HCT116 (cell line): ENCODE data around the gene MCTP2. TPM values are rescaled to one million over a fixed set of nuclear protein-coding genes. Genes with fewer than 3 reads are reported as not detected.

Experiments used
- ATAC-seq: fragments of 200-7000 bp; cut with Tn5 transposase; 2 replicates; pipeline ENCODE4 v1.9.1; 2020; ENCODE audit warnings: mild to moderate bottlenecking, moderate library complexity
- BruUV-seq: library from RNA; stranded (reverse); fragments of 400-500 nt; replicated peaks from 2 replicates; lab custom pipeline; 2021; lab: Mats Ljungman, UMichigan
- CTCF ChIA-PET: fragments of 300-600 bp; sonication (Branson Sonifier 250); formaldehyde crosslinking; loops from one replicate; lab custom pipeline; 2021; ENCODE audit warnings: antibody characterized with exemption; lab: Charles Lee
- POLR2A ChIA-PET: fragments of 300-600, 350-600 bp; sonication (Branson Sonifier 250); formaldehyde crosslinking; loops from one replicate; lab custom pipeline; 2021; ENCODE audit warnings: antibody characterized with exemption; lab: Charles Lee
- RAD21 ChIA-PET, 2 experiments: fragments of 300-600 bp; sonication (Branson Sonifier 250); formaldehyde crosslinking; loops; one replicate each; lab custom pipeline; 2023; ENCODE audit warnings: low total read pairs in 2 of 2; ENCODE audit not compliant: uncharacterized antibody in 2 of 2, unreplicated experiment in 2 of 2, low non-redundant PET in 1 of 2; lab: Charles Lee
- DNase-seq: peaks from one replicate; pipeline ENCODE4 v3.0.0-alpha.2; 2010; ENCODE audit warnings: low read depth, low spot score
- H2AFZ ChIP-seq: fragments of 200-600 bp; shearing (Covaris generic), sonication (generic); 2 replicates; pipeline ENCODE4 v1.6.1; 2017; ENCODE audit warnings: low read depth, mixed run types, mixed read lengths, antibody characterized with exemption, low read length; ENCODE audit not compliant: poor library complexity, severe bottlenecking
- H3K27ac ChIP-seq: 2 replicates; pipeline ENCODE4 v1.5.1; 2012; ENCODE audit warnings: low read depth, low read length
- H3K27me3 ChIP-seq: fragments of 200-600 bp; sonication (generic); 2 replicates; pipeline ENCODE4 v1.6.1; 2016; ENCODE audit warnings: mixed run types, low read length, mixed read lengths; ENCODE audit not compliant: insufficient read depth
- H3K36me3 ChIP-seq, 2 experiments: fragments of 200-500 bp in 1 of 2; fragments of 200-600 bp in 1 of 2; sonication (Bioruptor generic) in 1 of 2; sonication (generic) in 1 of 2; 2 replicates each; pipeline versions ENCODE4 v1.5.1 to v1.6.1; 2014 to 2016; ENCODE audit warnings: low read length in 2 of 2, inconsistent platforms in 1 of 2, mixed read lengths in 1 of 2, mixed run types in 1 of 2; ENCODE audit not compliant: insufficient read depth in 2 of 2, control insufficient read depth in 1 of 2
- H3K4me1 ChIP-seq, 2 experiments: fragments of 200-600 bp in 1 of 2; sonication (generic) in 1 of 2; 2 replicates each; pipeline versions ENCODE4 v1.5.1 to v1.6.1; 2012 to 2017; ENCODE audit warnings: low read length in 2 of 2, inconsistent platforms in 1 of 2, mild to moderate bottlenecking in 1 of 2, mixed read lengths in 1 of 2, mixed run types in 1 of 2, moderate library complexity in 1 of 2; ENCODE audit not compliant: insufficient read depth in 2 of 2, control insufficient read depth in 1 of 2
- H3K4me2 ChIP-seq: fragments of 200-600 bp; sonication (generic); 2 replicates; pipeline ENCODE4 v1.6.1; 2017; ENCODE audit warnings: mixed run types, low read length, mixed read lengths
- H3K4me3 ChIP-seq, 2 experiments: fragments of 200-600 bp in 1 of 2; sonication (generic) in 1 of 2; replicated peaks in 1 of 2; 2 replicates each; pipeline ENCODE4 v1.5.1; 2011 to 2016; ENCODE audit warnings: low read length in 2 of 2, control low read depth in 1 of 2, low read depth in 1 of 2, mild to moderate bottlenecking in 1 of 2, mixed read lengths in 1 of 2, mixed run types in 1 of 2
- H3K79me2 ChIP-seq: fragments of 200-600 bp; sonication (generic); 2 replicates; pipeline ENCODE4 v1.6.1; 2017; ENCODE audit warnings: mild to moderate bottlenecking, mixed run types, low read length, moderate library complexity, mixed read lengths; ENCODE audit not compliant: insufficient read depth
- H3K9ac ChIP-seq: fragments of 200-600 bp; sonication (generic); 2 replicates; pipeline ENCODE4 v1.6.1; 2016; ENCODE audit warnings: low read length, mixed read lengths
- H3K9me2 ChIP-seq: fragments of 200-600 bp; sonication (generic), shearing (Covaris generic); 2 replicates; pipeline ENCODE4 v1.6.1; 2017; ENCODE audit warnings: mixed run types, mild to moderate bottlenecking, moderate library complexity; ENCODE audit not compliant: insufficient read depth
- H3K9me3 ChIP-seq, 2 experiments: fragments of 200-500 bp in 1 of 2; fragments of 200-600 bp in 1 of 2; sonication (Bioruptor generic) in 1 of 2; sonication (generic) in 1 of 2; 2 replicates each; pipeline ENCODE4 v1.6.1; 2014 to 2017; ENCODE audit warnings: low read length in 2 of 2, mixed read lengths in 2 of 2, inconsistent platforms in 1 of 2, low read depth in 1 of 2, mild to moderate bottlenecking in 1 of 2, mixed run types in 1 of 2, moderate library complexity in 1 of 2; ENCODE audit not compliant: control insufficient read depth in 1 of 2, insufficient read depth in 1 of 2
- H4K20me1 ChIP-seq: fragments of 200-600 bp; sonication (generic), shearing (Covaris generic); 2 replicates; pipeline ENCODE4 v1.6.1; 2017; ENCODE audit warnings: mixed run types, mild to moderate bottlenecking, moderate library complexity; ENCODE audit not compliant: insufficient read depth
- CBX3 ChIP-seq: IDR thresholded peaks from 2 replicates; pipeline ENCODE4 v1.6.1; 2012; ENCODE audit warnings: low read depth
- CEBPB ChIP-seq: IDR thresholded peaks from 2 replicates; pipeline ENCODE4 v1.6.1; 2012; ENCODE audit warnings: low read depth
- EZH2 ChIP-seq: fragments of 200-600 bp; sonication (generic); IDR thresholded peaks from 2 replicates; pipeline ENCODE4 v1.6.1; 2017; ENCODE audit warnings: antibody characterized with exemption, mixed run types
- EZH2phosphoT487 ChIP-seq: fragments of 200-600 bp; IDR thresholded peaks from 2 replicates; pipeline ENCODE4 v1.6.1; 2018; ENCODE audit warnings: antibody characterized with exemption, borderline replicate concordance
- JUND ChIP-seq: IDR thresholded peaks from 2 replicates; pipeline ENCODE4 v1.6.1; 2012
- POLR2A ChIP-seq: IDR thresholded peaks from 2 replicates; pipeline ENCODE4 v1.7.0; 2011; ENCODE audit warnings: borderline replicate concordance; ENCODE audit not compliant: insufficient read depth, insufficient read length; ENCODE audit errors: extremely low read depth
- RAD21 ChIP-seq: IDR thresholded peaks from 2 replicates; pipeline ENCODE4 v1.6.1; 2012; ENCODE audit warnings: low read depth, mild to moderate bottlenecking
- TCF7L2 ChIP-seq: IDR thresholded peaks from 2 replicates; pipeline ENCODE4 v1.7.0; 2011; ENCODE audit warnings: borderline replicate concordance, inconsistent platforms; ENCODE audit not compliant: insufficient read depth, insufficient read length; ENCODE audit errors: extremely low read depth
- YY1 ChIP-seq: IDR thresholded peaks from 2 replicates; pipeline ENCODE4 v1.6.1; 2011; ENCODE audit warnings: low read length, low read depth, moderate library complexity, mild to moderate bottlenecking; ENCODE audit not compliant: insufficient replicate concordance; ENCODE audit errors: extremely low read depth
- ZFX ChIP-seq: fragments of 450-650 bp; IDR thresholded peaks from 2 replicates; pipeline ENCODE4 v1.6.1; 2017
- intact Hi-C: fragments of 100-400 bp; cut with micrococcal nuclease; formaldehyde crosslinking; loops from 2 replicates; pipeline ENCODE4 v1.10.0; 2022
- total RNA-seq: library from RNA; stranded (reverse); gene quantifications from one replicate; pipeline ENCODE4 v1.2.1, GENCODE V29; 2021; ENCODE audit not compliant: unreplicated experiment
- TF ChIP-seq, protein P1 (sequence below): IDR thresholded peaks from 2 replicates; pipeline ENCODE4 v1.6.1; 2012; ENCODE audit warnings: low read depth
- TF ChIP-seq, protein P2 (sequence below): IDR thresholded peaks from 2 replicates; pipeline ENCODE4 v1.6.1; 2011; ENCODE audit warnings: mild to moderate bottlenecking, low read length, moderate library complexity; ENCODE audit not compliant: insufficient replicate concordance; ENCODE audit errors: extremely low read depth
- TF ChIP-seq, protein P3 (sequence below), 3 experiments: fragments of 200-600 bp in 1 of 3; sonication (generic) in 1 of 3; IDR thresholded peaks in 2 of 3; conservative IDR thresholded peaks in 1 of 3; 2 replicates each; pipeline ENCODE4 v1.5.1; 2012 to 2017; ENCODE audit warnings: low read depth in 2 of 3, low read length in 2 of 3, antibody characterized with exemption in 1 of 3, borderline replicate concordance in 1 of 3, control low read depth in 1 of 3, mild to moderate bottlenecking in 1 of 3, mixed read lengths in 1 of 3, mixed run types in 1 of 3, moderate library complexity in 1 of 3; ENCODE audit not compliant: insufficient read depth in 1 of 3

MCTP2 gene
- total RNA-seq, 1 experiment from 2014 or later, result 12.9 TPM

DNA sequence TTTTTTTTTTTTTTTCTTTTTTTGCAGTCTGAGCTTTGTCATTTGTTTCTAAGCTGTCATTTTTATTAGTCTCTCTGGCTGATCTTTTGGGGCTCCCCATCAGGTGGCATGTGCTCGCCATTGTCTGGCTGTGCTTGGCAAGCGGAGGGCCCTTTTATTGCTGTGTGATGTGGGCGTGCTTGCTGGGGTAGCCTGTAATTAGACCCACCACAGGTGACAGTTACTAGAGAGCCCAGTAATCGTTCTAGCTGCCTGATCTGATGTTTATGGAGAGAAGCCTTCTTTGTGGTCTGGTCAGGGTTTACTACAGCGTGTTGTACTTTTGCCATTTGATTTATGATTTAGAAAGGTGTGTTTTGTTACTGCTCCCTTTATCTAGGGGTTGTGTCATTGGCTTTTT lies 179.9 kb downstream of the MCTP2 start:
- intact Hi-C loops, result loop anchor here (5.0 kb wide), 3 partner anchors 171 to 881 kb away; no protein-coding TSS in a partner anchor
- Histone ChIP-seq H3K36me3 (no peaks in the 10 kb centered on the region), H3K79me2 (no peaks in the 10 kb centered on the region), H3K9me2 (no peaks in the 10 kb centered on the region), H3K4me2 (no peak overlapping the region), H3K4me1 (no peaks in the 10 kb centered on the region), H3K27me3 (no peaks in the 10 kb centered on the region), H3K27ac (no peak overlapping the region), H3K9ac (no peak overlapping the region), H3K4me3 (no peak overlapping the region), H2AFZ (no peak overlapping the region), H3K9me3 (no peaks in the 10 kb centered on the region), H4K20me1 (0 out of 2 replicates have a peak, but pooled peaks cover 5% of the 10 kb centered on the region)
- ChIA-PET RAD21 (interaction anchor here in 1 of 2 experiments (0.6 kb wide), 1 partner anchor 19 kb away, joined by 3 read pairs; no protein-coding TSS in a partner anchor), CTCF (no interaction called here), POLR2A (no interaction called here)
- BruUV-seq, result no TSS peak
- TF ChIP-seq EZH2 (no peak), JUND (no peak), YY1 (no peak), CEBPB (no peak), TCF7L2 (no peak), ZFX (no peak), POLR2A (no peak), EZH2phosphoT487 (no peak), RAD21 (no peak), CBX3 (no peak)
- TF ChIP-seq, protein P1, sequence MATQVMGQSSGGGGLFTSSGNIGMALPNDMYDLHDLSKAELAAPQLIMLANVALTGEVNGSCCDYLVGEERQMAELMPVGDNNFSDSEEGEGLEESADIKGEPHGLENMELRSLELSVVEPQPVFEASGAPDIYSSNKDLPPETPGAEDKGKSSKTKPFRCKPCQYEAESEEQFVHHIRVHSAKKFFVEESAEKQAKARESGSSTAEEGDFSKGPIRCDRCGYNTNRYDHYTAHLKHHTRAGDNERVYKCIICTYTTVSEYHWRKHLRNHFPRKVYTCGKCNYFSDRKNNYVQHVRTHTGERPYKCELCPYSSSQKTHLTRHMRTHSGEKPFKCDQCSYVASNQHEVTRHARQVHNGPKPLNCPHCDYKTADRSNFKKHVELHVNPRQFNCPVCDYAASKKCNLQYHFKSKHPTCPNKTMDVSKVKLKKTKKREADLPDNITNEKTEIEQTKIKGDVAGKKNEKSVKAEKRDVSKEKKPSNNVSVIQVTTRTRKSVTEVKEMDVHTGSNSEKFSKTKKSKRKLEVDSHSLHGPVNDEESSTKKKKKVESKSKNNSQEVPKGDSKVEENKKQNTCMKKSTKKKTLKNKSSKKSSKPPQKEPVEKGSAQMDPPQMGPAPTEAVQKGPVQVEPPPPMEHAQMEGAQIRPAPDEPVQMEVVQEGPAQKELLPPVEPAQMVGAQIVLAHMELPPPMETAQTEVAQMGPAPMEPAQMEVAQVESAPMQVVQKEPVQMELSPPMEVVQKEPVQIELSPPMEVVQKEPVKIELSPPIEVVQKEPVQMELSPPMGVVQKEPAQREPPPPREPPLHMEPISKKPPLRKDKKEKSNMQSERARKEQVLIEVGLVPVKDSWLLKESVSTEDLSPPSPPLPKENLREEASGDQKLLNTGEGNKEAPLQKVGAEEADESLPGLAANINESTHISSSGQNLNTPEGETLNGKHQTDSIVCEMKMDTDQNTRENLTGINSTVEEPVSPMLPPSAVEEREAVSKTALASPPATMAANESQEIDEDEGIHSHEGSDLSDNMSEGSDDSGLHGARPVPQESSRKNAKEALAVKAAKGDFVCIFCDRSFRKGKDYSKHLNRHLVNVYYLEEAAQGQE, result no peak
- TF ChIP-seq, protein P2, sequence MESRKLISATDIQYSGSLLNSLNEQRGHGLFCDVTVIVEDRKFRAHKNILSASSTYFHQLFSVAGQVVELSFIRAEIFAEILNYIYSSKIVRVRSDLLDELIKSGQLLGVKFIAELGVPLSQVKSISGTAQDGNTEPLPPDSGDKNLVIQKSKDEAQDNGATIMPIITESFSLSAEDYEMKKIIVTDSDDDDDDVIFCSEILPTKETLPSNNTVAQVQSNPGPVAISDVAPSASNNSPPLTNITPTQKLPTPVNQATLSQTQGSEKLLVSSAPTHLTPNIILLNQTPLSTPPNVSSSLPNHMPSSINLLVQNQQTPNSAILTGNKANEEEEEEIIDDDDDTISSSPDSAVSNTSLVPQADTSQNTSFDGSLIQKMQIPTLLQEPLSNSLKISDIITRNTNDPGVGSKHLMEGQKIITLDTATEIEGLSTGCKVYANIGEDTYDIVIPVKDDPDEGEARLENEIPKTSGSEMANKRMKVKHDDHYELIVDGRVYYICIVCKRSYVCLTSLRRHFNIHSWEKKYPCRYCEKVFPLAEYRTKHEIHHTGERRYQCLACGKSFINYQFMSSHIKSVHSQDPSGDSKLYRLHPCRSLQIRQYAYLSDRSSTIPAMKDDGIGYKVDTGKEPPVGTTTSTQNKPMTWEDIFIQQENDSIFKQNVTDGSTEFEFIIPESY, result no peak
- TF ChIP-seq, protein P3, sequence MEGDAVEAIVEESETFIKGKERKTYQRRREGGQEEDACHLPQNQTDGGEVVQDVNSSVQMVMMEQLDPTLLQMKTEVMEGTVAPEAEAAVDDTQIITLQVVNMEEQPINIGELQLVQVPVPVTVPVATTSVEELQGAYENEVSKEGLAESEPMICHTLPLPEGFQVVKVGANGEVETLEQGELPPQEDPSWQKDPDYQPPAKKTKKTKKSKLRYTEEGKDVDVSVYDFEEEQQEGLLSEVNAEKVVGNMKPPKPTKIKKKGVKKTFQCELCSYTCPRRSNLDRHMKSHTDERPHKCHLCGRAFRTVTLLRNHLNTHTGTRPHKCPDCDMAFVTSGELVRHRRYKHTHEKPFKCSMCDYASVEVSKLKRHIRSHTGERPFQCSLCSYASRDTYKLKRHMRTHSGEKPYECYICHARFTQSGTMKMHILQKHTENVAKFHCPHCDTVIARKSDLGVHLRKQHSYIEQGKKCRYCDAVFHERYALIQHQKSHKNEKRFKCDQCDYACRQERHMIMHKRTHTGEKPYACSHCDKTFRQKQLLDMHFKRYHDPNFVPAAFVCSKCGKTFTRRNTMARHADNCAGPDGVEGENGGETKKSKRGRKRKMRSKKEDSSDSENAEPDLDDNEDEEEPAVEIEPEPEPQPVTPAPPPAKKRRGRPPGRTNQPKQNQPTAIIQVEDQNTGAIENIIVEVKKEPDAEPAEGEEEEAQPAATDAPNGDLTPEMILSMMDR (IDR thresholded peaks at IDR 0.05 in 2 of 3, conservative IDR thresholded peaks at IDR 0.05 in 1 of 3; ENCODE audit: borderline replicate concordance in 1 of 3, insufficient read depth in 1 of 3, low read depth in 2 of 3, low read length in 2 of 3), result no peak
- ATAC-seq, result no peak
- DNase-seq, result no peak
